HG03378 (cell line): Measurements from ENCODE around the gene LDHAL6B.

Experiments used
- ATAC-seq: cut with Tn5 transposase; IDR thresholded peaks from one replicate; pipeline ENCODE4 v1.9.1; 2021; ENCODE audit warnings: mild to moderate bottlenecking, moderate library complexity; ENCODE audit not compliant: unreplicated experiment

LDHAL6B gene

GRCh38 chr15:59176653-59177316 lies 29.9 kb upstream of the LDHAL6B start:
- no peak for ATAC-seq

- ATAC-seq, result no peak
Measured at GRCh38 chr15:59177317-59177660, 29.4 kb upstream of the LDHAL6B start.

- ATAC-seq, result no peak
Measured at GRCh38 chr15:59178151-59178695, 28.4 kb upstream of the LDHAL6B start.

- ATAC-seq, result no peak
Measured at GRCh38 chr15:59179717-59180116, 26.9 kb upstream of the LDHAL6B start.

GRCh38 chr15:59180945-59181600 lies 25.6 kb upstream of the LDHAL6B start:
- ATAC-seq, result no peak

- no peak for ATAC-seq
Measured at GRCh38 chr15:59185725-59186124, 20.9 kb upstream of the LDHAL6B start.

- ATAC-seq, result no peak
Measured at GRCh38 chr15:59186501-59186900, 20.1 kb upstream of the LDHAL6B start.

- no peak for ATAC-seq
Measured at GRCh38 chr15:59189241-59189640, 17.4 kb upstream of the LDHAL6B start.

GRCh38 chr15:59190291-59190690 lies 16.4 kb upstream of the LDHAL6B start:
- no peak for ATAC-seq

- ATAC-seq, result no peak
Measured at GRCh38 chr15:59191855-59192237, 14.8 kb upstream of the LDHAL6B start.

GRCh38 chr15:59194639-59195325 lies 11.9 kb upstream of the LDHAL6B start:
- ATAC-seq, result no peak

- ATAC-seq, result no peak
Measured at GRCh38 chr15:59196416-59196815, 10.2 kb upstream of the LDHAL6B start.

GRCh38 chr15:59197454-59197853 lies 9.2 kb upstream of the LDHAL6B start:
- no peak for ATAC-seq

- ATAC-seq, result no peak
Measured at GRCh38 chr15:59199626-59200465, 6.8 kb upstream of the LDHAL6B start.

GRCh38 chr15:59200560-59200959 lies 6.1 kb upstream of the LDHAL6B start:
- no peak for ATAC-seq

- ATAC-seq, result no peak
Measured at GRCh38 chr15:59203008-59203407, 3.6 kb upstream of the LDHAL6B start.

GRCh38 chr15:59203657-59204056 lies 3.0 kb upstream of the LDHAL6B start:
- no peak for ATAC-seq

GRCh38 chr15:59205839-59206622 lies 612 bp upstream of the LDHAL6B start:
- ATAC-seq, result no peak

GRCh38 chr15:59208613-59209249 lies 2.1 kb downstream of the LDHAL6B start:
- ATAC-seq, result no peak

GRCh38 chr15:59210186-59210585 lies 3.5 kb downstream of the LDHAL6B start:
- ATAC-seq, result no peak
